GM21390 (cell line): ENCODE results near the gene DENND1A.

Experiments
- ATAC-seq: cut with Tn5 transposase; IDR thresholded peaks from one replicate; pipeline ENCODE4 v1.9.1; 2021; ENCODE audit not compliant: unreplicated experiment

The DENND1A gene

DNA sequence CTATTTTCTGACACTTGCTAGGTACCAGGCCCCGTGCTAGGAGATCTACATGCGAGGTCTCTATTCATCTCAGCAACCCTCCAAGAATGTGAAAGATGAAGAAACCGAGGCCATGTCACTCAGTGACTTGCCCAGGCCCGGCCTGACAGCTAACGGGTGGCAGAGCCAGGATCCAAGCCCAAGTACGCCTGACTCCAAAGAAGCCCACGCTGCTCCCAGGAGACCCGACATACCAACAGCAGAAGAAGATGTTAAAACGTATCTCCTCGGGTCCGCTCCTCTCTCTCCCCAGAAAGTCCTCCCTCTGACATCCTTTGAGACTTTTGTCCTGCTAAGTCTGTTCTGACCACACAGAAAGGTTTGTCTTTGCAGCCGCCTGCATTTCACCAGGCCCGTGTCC is 508.7 kb downstream of the DENND1A start:
- ATAC-seq = no peak

GRCh38 chr9:123420592-123421111 is 509.3 kb downstream of the DENND1A start:
- ATAC-seq = no peak

DNA sequence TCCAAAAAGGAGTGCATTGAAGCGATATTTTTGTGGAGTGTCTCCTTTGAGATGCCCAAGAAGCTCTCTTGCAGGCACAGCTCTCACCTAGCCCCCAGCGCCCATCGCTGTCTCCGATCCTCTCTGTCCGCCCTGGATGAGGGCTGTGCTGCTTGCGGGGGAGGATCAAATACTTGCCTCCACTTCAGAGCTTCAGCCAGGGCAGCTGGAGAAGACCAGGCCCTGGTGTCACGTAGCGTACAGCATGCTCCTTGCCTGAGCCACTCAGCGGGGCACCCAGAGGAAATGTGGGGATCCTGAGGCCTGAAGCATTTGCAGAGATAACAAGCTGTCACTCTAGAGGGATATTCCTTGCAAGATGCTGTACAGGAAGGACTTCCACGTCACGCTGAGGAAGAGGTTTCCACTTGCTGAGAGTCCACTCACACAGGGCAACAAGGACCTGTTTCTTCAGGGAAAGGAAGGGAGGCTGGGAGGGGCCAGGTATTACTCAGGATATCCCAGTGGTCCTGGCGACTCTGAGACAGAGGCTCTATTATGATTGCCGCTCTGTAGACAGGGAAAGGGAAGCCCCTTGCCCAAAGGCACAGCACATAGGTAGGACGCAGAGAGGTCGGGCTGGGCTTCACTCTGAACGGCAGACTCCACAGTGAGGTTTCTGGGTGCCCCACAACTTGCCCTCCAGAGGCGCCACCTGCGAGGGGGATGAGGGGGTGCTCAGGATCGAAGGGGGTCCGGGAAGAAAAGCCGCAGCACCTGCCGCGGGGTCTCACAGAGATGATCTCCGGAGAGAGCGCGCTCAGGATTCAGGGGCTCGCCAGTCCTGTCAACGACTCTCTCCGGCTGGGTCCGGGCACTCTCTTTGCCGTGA is 510.0 kb downstream of the DENND1A start:
- no peak for ATAC-seq

GRCh38 chr9:123419091-123419490 is 510.8 kb downstream of the DENND1A start:
- ATAC-seq = no peak

- no peak for ATAC-seq
Measured at GRCh38 chr9:123418506-123418905, 511.4 kb downstream of the DENND1A start.

- ATAC-seq = no peak
Measured at GRCh38 chr9:123418052-123418430, 511.9 kb downstream of the DENND1A start.

- ATAC-seq = no peak
Measured at GRCh38 chr9:123417289-123418051, 512.5 kb downstream of the DENND1A start.

DNA sequence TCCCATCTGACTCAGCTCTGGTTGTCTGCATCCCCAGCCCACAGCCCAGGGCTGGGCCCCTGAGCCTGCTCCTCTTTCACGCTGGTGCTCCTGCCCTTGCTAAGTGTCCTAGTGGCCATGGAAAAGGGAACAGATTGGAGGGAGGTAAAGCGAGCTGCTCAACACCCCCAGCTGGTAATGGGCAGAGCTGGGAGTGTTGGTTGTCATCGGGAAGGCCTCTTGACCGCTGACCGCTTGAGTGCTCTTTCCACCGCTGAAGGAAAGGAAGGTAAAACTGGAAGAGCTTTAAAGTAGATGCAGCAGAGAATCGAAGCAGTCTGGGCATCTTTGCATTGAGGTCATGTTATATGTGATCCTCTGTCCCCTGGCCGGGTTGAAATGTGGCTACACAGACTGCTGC is 513.8 kb downstream of the DENND1A start:
- ATAC-seq = no peak

DNA sequence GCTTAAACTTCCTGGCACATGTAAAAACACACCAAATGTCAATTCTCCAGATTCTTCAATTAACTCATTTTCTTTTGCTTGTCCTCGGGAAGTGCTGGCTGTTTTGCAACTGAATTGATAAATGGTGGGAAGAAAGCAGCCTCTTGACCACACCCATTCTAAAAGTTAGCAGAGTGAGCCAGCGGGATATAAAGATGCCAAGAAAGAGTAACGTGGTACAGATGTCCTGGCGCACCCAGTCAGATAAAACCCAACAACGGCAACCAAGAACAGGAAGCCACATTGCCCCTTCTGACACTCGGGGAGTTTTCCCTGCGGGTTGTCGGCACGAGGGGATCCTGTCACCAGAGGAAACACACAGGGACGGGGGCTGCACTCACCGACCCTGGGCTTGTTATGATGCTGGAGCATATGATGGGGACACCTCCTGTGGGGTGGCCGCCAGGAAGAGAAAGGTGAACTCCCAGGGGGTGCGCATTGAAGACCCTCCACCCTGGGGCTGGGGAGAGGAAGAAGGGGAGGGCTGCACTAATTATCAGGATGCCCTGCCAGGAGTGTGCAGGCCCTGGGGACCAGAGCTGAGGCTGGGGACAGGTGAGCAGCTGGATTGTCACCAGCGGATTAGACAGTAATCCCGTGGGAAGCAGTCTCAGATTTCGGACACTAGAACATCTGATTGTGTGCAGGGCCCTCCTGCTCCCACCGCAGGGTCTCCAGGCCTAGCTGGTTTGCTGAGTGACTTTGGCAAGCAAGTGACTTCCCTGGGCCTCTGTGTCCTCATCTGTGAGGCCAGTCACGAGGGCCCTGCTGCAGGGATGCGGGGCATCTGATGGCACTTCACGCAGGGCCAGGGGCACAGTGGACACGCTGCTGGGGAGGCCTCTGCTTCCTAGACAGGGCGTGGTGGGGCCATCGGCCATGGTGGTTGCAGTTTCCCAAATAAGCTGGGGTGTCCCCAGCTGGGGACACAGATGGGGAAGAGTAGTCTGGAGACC is 514.7 kb downstream of the DENND1A start:
- ATAC-seq = no peak

DNA sequence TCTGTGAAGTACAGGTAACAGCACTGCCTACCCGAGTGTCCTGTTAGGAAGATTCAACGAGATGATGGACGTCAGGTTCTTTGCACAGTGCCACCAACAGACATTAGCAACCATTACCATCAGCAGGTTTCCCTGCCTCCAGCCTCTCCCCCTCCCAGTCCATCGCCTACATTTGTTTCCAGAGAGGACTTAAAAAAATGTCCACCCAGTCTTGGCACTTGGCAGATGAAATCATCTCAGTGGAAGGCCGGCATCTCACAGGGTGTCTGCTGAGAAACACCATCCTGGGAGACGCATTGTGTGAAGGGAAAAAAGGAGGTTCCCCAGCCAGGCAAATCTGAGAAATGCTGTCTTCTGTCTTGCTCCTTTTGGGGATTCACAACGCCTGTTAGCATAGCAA is 515.7 kb downstream of the DENND1A start:
- ATAC-seq = no peak

GRCh38 chr9:123412171-123412820 is 517.6 kb downstream of the DENND1A start:
- no peak for ATAC-seq

DNA sequence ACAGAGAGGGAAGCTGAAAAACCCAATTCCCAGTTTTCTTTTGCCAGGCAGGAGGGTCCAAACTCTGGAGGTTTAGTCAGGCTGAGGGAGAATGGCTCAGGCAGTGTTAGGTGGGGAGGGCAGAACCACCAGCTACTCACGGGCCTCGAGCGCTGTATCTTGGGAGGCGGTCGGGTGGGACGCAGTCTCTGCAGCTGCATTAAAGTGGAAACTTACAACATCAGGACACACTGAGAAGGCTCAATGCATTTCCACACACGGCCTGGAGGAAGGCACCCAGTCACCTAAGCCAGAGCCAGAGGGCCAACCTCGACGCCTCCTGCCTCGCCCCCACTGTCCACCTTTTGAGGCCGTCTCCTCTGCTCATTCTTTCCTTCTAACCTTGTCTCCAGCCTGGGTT is 518.3 kb downstream of the DENND1A start:
- ATAC-seq = no peak

- ATAC-seq = no peak
Measured at GRCh38 chr9:123411191-123411590, 518.7 kb downstream of the DENND1A start.

GRCh38 chr9:123410281-123410910 is 519.5 kb downstream of the DENND1A start:
- ATAC-seq = no peak

DNA sequence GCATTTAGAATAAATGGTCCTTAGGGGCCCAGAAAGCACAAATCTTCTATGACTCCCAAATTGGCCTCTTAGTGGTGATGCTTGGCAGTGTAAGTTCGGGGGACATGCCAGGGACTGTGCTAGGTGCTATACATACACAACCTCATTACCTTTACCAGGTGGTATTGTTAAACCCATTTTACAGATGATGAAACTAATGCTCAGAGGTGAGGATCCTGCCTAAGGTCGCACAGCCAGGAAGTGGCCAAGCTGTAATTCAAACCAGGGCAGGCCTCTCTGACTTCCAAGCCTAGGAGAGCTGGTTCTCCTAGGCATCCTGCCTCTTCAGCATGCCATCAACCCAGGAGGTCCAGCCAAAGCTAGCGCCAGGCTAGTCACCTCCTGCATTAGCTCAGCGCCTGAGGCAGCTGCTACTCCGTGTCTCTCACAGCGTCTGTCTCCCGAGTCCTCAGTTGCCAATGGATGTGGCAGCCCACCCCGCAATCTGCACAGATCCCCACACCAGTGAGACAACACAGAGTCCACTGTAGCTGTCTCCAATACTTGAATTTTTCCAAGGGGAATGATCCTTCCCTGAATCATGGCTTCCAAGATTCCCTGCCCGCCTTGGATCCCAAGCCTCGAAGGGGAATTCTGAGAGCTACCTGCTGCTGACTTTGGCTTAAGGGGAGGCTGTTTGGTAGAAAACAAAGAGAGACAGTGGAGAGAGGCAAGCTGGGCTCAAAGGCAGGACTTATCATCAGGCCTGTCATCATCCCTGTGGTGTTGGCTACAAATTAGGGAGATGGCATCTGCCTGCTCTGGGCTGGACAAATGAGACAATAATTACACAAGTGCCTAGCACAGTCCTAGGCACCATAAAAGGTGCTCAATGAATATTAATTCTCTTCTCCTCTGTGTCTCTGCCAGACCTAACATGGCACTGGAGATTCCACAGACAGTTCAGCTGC is 521.3 kb downstream of the DENND1A start:
- no peak for ATAC-seq

- no peak for ATAC-seq
Measured at GRCh38 chr9:123407217-123407851, 522.6 kb downstream of the DENND1A start.

GRCh38 chr9:123406691-123407216 is 523.2 kb downstream of the DENND1A start:
- ATAC-seq = no peak

DNA sequence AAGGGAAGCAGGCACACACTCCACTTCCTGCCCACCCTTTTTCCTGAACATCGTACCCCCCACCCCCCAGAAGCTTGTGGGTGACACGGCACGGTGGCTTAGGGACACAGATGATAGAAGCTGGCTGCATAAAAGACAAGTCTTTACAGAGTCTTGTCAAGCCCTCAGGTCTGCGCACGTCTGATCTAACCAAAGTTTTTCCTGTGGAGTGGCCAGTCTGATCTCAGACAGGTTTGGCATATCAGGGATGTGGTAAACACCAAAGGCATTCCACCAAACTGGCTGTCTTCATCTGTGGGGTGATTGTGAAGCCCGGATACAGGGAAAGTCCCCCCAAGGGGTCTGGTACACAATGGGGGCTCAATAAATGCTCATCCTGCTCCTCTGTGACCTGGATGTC is 523.9 kb downstream of the DENND1A start:
- no peak for ATAC-seq
